Measurements from ENCODE around the gene FAM50A.
"Not testable (repeated sequence)": the region's sequence is repeated elsewhere in the genome, so short reads cannot be mapped to it uniquely, and the experiment has no call there.

The FAM50A gene

GRCh38 chrX:154482786-154483185 lies 38.8 kb downstream of the FAM50A start:
- no peak for DNase-seq

- DNase-seq: no peak
These were observed 39.4 kb downstream of the FAM50A start for GRCh38 chrX:154483325-154483724.

DNA sequence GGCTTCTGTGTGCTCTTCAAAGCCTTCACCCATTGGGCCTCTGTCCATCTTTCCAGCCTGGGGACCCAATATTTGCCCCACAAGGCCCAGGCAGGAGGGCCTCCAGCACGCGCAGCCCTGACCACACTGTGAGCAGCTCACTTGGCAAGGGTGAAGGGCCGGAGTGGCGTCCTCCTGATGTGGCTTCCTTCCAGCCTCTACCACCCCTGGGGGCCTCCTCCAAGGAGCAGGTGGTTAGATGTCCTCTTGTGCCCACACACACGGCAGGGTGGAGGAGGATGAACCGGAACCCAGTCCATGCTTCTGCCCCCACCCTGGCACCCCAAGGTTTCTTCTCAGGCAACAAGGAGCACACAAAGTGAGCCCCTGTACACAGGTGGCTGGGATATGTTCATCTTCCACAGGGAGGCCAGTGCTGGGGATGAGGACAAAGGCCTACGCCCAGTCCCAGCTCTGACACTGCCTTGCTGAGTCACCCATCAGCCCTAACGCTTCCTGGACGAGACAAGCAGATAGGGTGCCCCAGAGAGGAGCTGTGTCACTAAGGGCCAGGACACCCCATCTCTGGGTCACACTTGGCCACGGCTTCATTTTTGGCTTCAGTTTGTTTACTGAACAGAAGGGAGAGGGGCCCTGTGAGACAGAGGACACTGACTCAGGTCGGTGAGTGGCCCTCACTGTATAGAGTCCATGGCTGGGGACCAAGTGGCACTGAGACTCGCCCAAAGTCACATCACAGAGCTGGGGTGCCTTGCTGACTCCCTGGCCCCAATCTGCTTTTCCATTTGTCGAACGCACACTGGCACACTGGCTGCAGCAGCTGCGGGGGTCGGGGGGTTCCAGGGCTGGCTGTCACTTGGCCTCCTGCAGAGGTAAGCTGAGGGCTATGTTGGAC lies 40.6 kb downstream of the FAM50A start:
- no peak for DNase-seq

- no peak for DNase-seq
These were observed 41.5 kb downstream of the FAM50A start for GRCh38 chrX:154485150-154486051.

GRCh38 chrX:154486052-154486395 lies 42.1 kb downstream of the FAM50A start:
- DNase-seq: peak in 7 of 51 donors; percentile 5 to 28 (median 18)

DNA sequence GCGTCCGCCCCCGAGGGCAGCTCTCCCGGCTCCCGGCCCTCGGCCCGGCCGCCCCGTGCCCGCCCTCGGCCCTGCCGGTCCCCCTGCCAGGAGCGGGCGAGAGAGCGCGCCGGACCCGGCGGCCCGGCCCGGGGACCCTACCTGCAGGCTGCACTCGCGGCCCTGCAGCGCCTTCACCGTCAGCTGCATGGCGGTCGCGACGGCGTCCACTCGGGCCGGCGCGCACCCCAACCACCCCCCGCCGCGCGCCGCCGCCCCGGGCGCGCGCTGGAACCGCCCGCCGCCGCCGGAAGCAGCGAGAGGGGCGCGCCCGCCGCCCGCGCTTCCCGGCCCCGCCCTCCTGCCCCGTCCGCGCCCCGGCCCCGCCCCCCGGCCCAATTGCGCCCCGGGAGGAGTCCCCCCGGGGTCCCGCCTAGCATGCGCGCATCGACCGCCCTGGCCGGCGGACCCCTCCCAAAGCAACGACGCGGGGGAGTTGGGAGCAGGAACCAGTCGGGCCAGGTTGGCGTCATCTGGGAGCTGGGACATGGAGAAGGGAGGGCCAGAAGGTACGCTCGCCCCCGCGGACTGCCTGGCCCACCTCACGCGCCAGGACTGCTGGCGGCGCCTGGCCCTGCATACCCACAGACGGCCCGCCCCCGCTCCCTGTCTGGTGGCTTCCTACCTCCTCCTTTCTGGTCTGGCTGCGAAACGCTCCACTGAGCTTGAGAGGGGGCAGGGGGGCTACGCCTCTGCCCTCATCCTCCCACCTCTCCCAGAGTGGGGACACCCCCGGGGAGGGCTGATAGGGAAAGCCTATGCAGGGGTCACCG lies 42.7 kb downstream of the FAM50A start, which contains the start of gene UBL4A:
UBL4A (minus strand) TSS at position 220 of the 812 bp plus-strand sequence; CDS start at position 189, 31 bp downstream.
- DNase-seq: peak in 29 of 51 donors; percentile 3 to 69 (median 32)

DNA sequence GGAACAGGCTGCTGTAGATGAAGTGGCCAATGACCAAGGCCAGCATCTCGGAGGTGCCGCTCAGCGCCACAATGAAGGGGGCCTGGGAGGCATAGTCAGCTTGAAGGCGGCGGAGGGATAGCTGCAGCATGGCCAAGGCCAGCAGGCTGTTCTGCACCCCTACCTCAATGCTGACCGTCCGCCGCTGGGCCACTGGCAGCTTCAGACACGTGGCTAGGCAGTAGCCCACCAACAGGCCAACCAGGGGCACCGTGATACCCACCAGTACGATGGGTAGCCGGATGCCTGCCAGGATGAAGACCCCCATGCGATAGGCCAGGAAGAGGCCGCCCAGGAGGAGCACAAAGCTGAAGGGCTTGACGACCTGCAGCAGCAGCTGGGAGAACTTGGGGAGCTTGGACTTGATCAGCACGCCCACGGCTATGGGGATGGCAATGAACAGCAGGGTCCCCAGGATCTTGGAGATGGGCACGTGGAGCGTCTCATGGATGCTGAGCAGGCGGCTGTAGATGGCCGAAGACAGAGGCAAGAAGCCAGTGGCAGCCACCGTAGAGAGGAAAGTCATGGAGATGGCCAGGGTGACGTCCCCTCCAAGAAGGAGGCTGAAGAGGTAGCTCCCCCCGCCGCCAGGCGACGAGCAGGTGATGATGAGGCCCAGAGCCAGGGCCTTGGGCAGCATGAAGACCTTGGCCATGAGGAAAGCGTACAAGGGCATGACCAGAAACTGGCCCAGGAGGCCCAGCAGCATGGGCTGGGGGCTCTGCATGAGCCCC lies 43.8 kb downstream of the FAM50A start:
- no peak for DNase-seq

DNA sequence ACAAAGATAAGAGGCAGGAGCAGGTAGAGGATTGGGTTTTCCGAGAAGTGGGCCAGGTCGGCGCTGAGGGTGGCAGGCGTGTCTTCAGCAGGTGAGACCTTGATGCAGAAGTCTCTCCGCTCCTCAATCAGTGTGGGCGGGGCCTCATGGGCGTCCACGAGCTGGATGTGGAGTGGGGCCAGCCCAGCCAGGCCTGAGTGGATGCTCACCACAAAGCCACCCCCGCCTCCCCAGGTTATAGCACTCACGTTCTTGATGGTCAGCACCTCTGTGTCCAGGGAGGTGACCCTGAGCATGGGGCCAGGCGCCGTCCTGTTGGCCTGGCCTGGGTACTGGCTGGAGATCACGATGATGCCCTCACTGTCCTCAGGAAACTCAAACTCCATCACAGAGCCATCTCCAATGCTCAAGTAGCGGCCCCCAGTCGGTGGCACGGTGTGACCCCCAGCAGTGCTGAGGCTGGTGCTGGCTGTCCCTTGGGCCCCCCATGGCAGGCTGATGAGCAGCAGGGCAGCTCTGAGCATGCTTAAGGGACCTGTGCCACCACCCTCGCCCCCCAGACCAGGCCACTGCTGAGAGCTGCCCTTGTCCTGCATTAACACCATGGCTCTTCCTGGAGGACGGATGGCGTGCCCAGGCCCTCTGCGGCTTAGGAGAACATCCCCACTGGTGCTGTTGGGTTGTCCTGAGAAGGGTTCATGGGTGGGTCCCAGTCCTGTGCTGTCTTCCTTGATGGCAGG lies 44.6 kb downstream of the FAM50A start:
- DNase-seq: no peak

DNA sequence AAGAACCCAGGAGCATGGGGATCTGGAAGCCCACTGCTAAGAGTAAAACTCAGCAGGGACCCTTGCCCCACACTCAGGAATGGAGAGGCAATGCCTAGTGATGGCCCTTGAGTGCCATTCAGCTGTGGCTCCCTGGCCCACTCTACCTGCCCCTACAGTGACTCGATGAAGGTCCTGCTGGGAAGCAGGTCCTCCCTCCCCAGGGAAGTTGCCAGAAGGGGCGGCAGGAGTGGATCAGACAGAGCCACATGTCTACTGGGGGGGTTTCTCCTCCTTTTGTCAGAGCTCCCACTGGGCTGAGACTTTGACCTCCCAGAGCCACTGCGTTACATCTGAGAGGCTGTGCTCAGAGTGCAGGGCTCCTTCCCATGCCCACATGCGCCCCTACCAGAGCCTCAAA lies 45.2 kb downstream of the FAM50A start:
- DNase-seq: no peak

GRCh38 chrX:154490021-154490413 lies 46.1 kb downstream of the FAM50A start:
- peak in 9 of 51 donors; percentile 1 to 35 (median 19) for DNase-seq

GRCh38 chrX:154490414-154491083 lies 46.6 kb downstream of the FAM50A start, which contains the start of gene SLC10A3:
TSS of gene SLC10A3 (minus strand) at chrX:154490629. CDS start at chrX:154488940, 1,689 bp downstream.
- DNase-seq: peak; percentile 13 to 95 (median 86)

DNA sequence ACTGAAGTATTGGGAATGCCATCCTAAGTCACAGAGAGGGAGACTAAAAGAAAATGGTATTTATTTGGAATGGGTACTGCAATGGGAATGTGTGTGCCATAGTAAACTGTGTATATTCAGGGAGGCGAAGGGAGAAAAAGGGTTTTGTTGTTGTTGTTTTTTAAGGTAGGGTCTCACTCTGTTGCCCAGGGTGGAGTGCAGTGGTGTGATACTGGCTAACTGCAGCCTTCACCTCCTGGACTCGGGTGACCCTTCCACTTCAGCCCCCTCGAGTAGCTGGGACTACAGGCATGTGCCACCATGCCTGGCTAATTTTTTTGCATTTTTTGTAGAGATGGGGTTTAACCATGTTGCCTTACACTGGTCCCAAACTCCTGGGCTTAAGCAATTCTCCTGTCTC lies 50.8 kb downstream of the FAM50A start:
- DNase-seq: no peak

DNA sequence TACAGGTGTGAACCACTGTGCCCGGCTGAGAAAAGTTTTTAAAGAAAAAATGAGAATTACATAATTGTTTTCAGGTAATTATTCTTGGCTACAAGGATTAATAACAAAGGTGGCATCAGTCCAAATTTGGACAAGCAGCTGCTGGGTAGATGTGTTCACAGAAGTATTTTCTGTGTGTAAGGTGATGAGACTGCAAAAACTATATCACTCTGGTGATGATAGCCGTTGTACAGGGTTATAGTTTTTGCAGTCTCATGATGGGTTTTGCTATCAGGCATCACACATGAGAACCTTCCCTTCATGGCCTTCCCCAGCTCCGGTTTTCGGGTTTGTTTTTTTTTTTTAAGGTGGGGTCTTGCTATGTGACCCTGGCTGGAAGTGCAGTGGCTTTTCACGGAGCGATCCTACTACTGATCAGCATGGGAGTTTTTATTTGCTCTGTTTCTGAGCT lies 51.6 kb downstream of the FAM50A start:
- no peak for DNase-seq

- not testable (repeated sequence) for DNase-seq
These were observed 52.7 kb downstream of the FAM50A start for GRCh38 chrX:154496591-154497137.
